Ascending aorta (tissue), 2 donors: Measurements from ENCODE around the gene TWF2. TPM values are rescaled to one million over a fixed set of nuclear protein-coding genes. Genes with fewer than 3 reads are reported as not detected.
"Not testable (repeated sequence)": the region's sequence is repeated elsewhere in the genome, so short reads cannot be mapped to it uniquely, and the experiment has no call there.

Experiments used
- DNase-seq, 2 donors: peaks; one replicate each; pipeline ENCODE4 v3.0.0-alpha.2; 2019; ENCODE audit warnings: low spot score in 2 of 2
- H3K27ac ChIP-seq, 2 donors: fragments of 200-600 bp; sonication (generic); one replicate each; pipeline ENCODE4 v1.5.1; 2016 to 2017; ENCODE audit warnings: mild to moderate bottlenecking in 1 of 2
- H3K27me3 ChIP-seq: fragments of 200-600 bp; sonication (generic); one replicate; pipeline ENCODE4 v1.5.1; 2017
- H3K36me3 ChIP-seq, 2 donors: fragments of 200-600 bp; sonication (generic); one replicate each; pipeline ENCODE4 v1.5.1; 2016
- H3K4me1 ChIP-seq, 2 donors: fragments of 200-600 bp; sonication (generic); one replicate each; pipeline ENCODE4 v1.5.1; 2016 to 2017; ENCODE audit warnings: mild to moderate bottlenecking in 1 of 2
- H3K4me3 ChIP-seq, 2 donors: fragments of 200-600 bp; sonication (generic); one replicate each; pipeline ENCODE4 v1.5.1; 2016 to 2017; ENCODE audit warnings: mild to moderate bottlenecking in 1 of 2
- H3K9me3 ChIP-seq, 2 donors: fragments of 200-600 bp; sonication (generic); one replicate each; pipeline ENCODE4 v1.5.1; 2016
- intact Hi-C: fragments of 100-400 bp; cut with DNase I; formaldehyde crosslinking; loops from one replicate; pipeline ENCODE4 v1.15.1; 2023
- total RNA-seq: library from RNA; depleted of rRNA; stranded (reverse); fragments of >200 nt; gene quantifications from one replicate; pipeline ENCODE4 v1.1.0, GENCODE V29; 2016
- TF ChIP-seq, protein P1 (sequence below), 3 experiments: fragments of 200-600 bp in 2 of 3; fragments of 450-650 bp in 1 of 3; sonication (generic) in 2 of 3; IDR thresholded peaks; one replicate each; pipeline ENCODE4 v1.5.1; 2016 to 2019; ENCODE audit warnings: antibody characterized with exemption in 3 of 3, mild to moderate bottlenecking in 1 of 3, moderate library complexity in 1 of 3

TWF2 gene
- total RNA-seq, 1 donor from 2014 or later, result 162 TPM

DNA sequence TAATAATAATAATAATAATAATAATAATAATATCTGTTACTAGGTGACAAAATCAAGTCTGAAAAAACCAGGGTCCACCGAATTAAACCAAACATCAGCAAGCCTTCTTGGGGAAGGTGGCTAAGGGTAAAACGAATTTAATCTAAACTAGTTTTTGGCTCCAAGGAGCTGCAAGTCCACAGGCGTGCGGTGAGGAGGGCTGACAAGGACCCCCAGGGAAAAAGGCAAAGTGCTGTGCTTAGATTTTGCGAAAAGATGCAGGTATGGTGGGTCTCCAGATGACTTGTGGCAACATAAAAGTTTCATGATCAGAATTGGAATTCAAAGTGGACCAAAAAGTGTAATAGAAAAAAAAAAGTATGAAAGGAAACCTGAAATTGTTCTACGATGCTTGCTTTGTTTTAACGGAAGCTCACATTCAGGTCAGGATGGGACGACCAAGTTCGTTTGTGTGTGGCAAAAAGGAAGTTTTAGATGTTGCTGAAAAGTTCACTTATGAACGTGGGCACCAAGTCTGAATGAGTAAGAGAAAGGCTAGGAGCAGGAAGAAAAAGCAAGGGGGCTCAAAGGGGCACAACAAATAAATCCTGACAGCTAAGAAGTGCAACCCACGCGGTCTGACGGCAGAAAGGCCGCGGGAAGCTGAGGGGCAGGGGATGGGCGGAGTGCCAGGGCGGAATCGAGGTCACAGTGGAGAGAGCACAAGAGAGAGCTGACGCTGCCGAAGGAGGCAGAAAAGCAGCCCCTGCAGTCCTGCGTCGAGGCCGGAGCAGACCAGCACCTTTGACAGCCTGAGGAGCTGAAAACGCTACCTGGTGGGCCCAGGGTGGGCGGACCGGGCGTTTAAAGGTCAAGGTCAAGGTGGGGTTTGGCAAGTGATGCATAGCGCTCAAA is 38.4 kb upstream of the TWF2 start:
- TF ChIP-seq, protein P1, sequence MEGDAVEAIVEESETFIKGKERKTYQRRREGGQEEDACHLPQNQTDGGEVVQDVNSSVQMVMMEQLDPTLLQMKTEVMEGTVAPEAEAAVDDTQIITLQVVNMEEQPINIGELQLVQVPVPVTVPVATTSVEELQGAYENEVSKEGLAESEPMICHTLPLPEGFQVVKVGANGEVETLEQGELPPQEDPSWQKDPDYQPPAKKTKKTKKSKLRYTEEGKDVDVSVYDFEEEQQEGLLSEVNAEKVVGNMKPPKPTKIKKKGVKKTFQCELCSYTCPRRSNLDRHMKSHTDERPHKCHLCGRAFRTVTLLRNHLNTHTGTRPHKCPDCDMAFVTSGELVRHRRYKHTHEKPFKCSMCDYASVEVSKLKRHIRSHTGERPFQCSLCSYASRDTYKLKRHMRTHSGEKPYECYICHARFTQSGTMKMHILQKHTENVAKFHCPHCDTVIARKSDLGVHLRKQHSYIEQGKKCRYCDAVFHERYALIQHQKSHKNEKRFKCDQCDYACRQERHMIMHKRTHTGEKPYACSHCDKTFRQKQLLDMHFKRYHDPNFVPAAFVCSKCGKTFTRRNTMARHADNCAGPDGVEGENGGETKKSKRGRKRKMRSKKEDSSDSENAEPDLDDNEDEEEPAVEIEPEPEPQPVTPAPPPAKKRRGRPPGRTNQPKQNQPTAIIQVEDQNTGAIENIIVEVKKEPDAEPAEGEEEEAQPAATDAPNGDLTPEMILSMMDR (IDR thresholded peaks at IDR 0.05), result no peak
- intact Hi-C loops, result loop anchor here (5.0 to 10.0 kb wide), 3 partner anchors 130 to 407 kb away; partner anchors contain the start of genes DUSP7, GNL3 and PBRM1
- Histone ChIP-seq H3K4me3 (peak overlapping the region; percentile 81 to 91), H3K4me1 (peaks cover 11 to 40% of the 10 kb centered on the region in 2 donors), H3K36me3 (peaks cover 6 to 7% of the 10 kb centered on the region in 2 donors), H3K27ac (peak overlapping the region; percentile 94 to 97), H3K27me3 (no peaks in the 10 kb centered on the region), H3K9me3 (no peaks in the 10 kb centered on the region)
- DNase-seq, result peak in 1 of 2 donors; percentile 82

DNA sequence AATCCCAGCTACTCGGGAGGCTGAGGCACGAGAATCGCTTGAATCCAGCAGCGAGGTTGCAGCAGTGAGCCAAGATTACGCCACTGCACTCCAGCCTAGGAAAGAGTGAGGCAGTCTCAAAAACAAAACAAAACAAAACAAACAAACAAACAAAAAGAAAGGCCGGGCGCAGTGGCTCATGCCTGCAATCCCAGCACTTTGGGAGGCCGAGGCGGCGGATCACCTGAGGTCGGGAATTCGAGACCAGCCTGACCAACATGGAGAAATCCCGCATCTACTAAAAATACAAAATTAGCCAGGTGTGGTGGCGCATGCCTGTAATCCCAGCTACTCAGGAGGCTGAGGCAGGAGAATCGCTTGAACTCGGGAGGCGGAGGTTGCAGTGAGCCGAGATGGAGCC is 35.8 kb upstream of the TWF2 start:
- H3K4me3 ChIP-seq, result peak overlapping the region in 1 of 2 donors; percentile 91
- intact Hi-C loops, result loop anchor here (5.0 to 10.0 kb wide), 3 partner anchors 133 to 410 kb away; partner anchors contain the start of genes DUSP7, GNL3 and PBRM1
- not testable (repeated sequence) for H3K27me3 ChIP-seq, H3K27ac ChIP-seq, H3K9me3 ChIP-seq
- H3K4me1 ChIP-seq, result peaks cover 14 to 53% of the 10 kb centered on the region in 2 donors
- peaks cover 11% of the 10 kb centered on the region in 2 donors for H3K36me3 ChIP-seq
- peak in 1 of 2 donors; percentile 40 for DNase-seq

DNA sequence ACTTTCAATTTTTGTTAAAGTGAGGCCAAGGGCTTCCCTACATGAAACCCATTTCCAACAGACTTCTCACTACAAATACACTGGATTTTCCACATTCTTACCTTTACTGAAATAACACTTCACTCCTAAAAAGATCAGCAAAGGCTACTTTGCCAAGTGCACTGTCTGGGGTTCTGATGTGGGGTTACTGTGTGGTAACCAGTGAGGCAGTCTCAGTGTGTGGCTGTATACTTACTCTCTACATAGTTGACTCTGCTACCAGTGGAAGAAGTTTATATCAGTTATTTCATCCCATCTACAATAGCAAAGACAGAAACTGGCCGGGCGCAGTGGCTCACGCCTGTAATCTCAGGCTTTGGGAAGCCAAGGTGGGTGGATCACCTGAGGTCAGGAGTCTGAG is 33.9 kb upstream of the TWF2 start:
- H3K36me3 ChIP-seq, result peaks cover 27 to 30% of the 10 kb centered on the region in 2 donors
- H3K4me1 ChIP-seq, result peaks cover 14 to 49% of the 10 kb centered on the region in 2 donors
- TF ChIP-seq, protein P1 (IDR thresholded peaks at IDR 0.05), result no peak
- DNase-seq, result no peak
- no peaks in the 10 kb centered on the region for H3K27me3 ChIP-seq
- intact Hi-C loops, result loop anchor here (10.0 kb wide), 2 partner anchors 218 to 412 kb away; partner anchors contain the start of genes DUSP7, GNL3 and PBRM1
- no peak overlapping the region for H3K27ac ChIP-seq
- no peaks in the 10 kb centered on the region for H3K9me3 ChIP-seq
- no peak overlapping the region for H3K4me3 ChIP-seq

DNA sequence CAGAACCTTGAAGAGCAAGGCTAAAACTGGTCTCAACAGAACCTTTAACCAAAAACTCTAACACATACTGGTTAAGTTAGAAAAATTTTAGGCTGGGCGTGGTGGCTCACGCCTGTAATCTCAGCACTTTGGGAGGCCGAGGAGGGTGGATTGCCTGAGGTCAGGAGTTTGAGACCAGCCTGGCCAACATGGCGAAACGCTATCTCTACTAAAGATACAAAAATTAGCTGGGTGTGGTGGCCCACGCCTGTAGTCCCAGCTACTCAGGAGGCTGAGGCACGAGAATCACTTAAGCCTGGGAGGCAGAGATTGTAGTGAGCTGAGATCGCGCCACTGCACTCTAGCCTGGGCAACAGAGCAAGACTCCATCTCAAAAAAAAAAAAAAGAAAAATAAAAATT is 33.2 kb upstream of the TWF2 start:
- Histone ChIP-seq H3K4me3 (peak overlapping the region in 1 of 2 donors; percentile 17), H3K27ac (peak overlapping the region; percentile 18 to 46), H3K4me1 (peaks cover 14 to 49% of the 10 kb centered on the region in 2 donors), H3K36me3 (peaks cover 34 to 37% of the 10 kb centered on the region in 2 donors)
- peak in 1 of 2 donors; percentile 44 for DNase-seq
- not testable (repeated sequence) for H3K9me3 ChIP-seq, H3K27me3 ChIP-seq
- intact Hi-C loops, result loop anchor here (10.0 kb wide), 2 partner anchors 217 to 413 kb away; partner anchors contain the start of genes DUSP7, GNL3 and PBRM1

DNA sequence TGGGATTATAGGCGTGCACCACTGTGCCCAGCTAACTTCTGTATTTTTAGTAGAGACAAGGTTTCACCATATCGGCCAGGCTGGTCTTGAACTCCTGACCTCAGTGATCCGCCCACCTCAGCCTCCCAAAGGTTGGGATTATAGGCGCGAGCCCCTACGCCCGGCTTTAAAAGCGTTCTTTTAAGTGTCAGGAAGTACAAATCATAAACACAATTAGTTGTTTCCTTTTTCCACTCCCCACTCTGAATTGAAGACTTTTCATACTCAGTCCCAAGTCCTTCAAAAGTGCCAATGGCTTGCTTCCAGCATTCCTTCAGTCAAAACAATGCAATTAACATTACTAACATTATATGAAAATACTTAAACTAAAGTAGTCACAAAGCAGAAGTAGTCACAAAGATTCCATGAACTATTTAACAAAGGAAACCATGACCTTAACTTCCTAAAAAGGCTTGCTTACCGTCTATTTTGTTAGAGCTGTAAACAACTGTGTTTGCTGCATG is 31.3 kb upstream of the TWF2 start:
- Histone ChIP-seq H3K36me3 (peaks cover 49 to 56% of the 10 kb centered on the region in 2 donors), H3K9me3 (no peaks in the 10 kb centered on the region), H3K27ac (peak overlapping the region; percentile 13 to 56), H3K27me3 (no peaks in the 10 kb centered on the region), H3K4me3 (no peak overlapping the region), H3K4me1 (peaks cover 3 to 35% of the 10 kb centered on the region in 2 donors)
- DNase-seq, result no peak
- intact Hi-C loops, result loop anchor here (10.0 kb wide), 2 partner anchors 216 to 414 kb away; partner anchors contain the start of genes DUSP7, GNL3 and PBRM1
- TF ChIP-seq, protein P1 (IDR thresholded peaks at IDR 0.05), result no peak

DNA sequence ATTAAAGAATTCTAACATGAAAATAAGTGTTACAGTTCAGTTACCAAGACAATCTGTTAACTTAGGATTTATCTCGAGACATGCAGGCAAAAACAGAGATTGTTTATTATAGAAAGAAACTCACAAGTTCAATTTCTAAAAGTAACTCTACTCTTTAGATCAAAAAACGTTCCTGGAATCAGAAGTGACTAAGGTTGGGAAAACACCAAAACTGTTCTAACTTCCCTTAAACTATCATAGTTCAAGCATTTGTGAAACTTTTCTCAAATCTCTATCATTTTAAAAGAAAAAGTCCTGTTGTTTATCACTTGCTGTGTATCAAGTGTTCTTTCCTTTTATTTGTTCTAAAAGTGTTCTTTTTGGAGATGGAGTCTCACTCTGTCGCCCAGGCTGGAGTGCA is 30.8 kb upstream of the TWF2 start:
- Histone ChIP-seq H3K27me3 (no peaks in the 10 kb centered on the region), H3K27ac (peak overlapping the region; percentile 13 to 56), H3K36me3 (peaks cover 52 to 60% of the 10 kb centered on the region in 2 donors), H3K4me1 (peaks cover 3 to 35% of the 10 kb centered on the region in 2 donors), H3K9me3 (no peaks in the 10 kb centered on the region), H3K4me3 (no peak overlapping the region)
- intact Hi-C loops, result loop anchor here (10.0 kb wide), 2 partner anchors 215 to 415 kb away; partner anchors contain the start of genes DUSP7, GNL3 and PBRM1
- DNase-seq, result no peak
- TF ChIP-seq, protein P1 (IDR thresholded peaks at IDR 0.05), result no peak
